Stimulated activated CD4-positive, alpha-beta T cell treated with anti-CD3 and anti-CD28 coated beads, Interleukin-2, amount 100 ng/mL, for 24 hours (primary cell): ENCODE results near the gene ZFAND3.

Experiments used
- DNase-seq, 2 donors: peaks; one replicate each; pipeline ENCODE4 v3.0.0-alpha.2; 2020

The ZFAND3 gene

GRCh38 chr6:38193481-38194281, 374.2 kb downstream of the ZFAND3 start:
- no peak for DNase-seq

- DNase-seq, result no peak
Measured at GRCh38 chr6:38194282-38194572, 374.7 kb downstream of the ZFAND3 start.

GRCh38 chr6:38194589-38194988, 375.1 kb downstream of the ZFAND3 start:
- no peak for DNase-seq

- no peak for DNase-seq
Measured at GRCh38 chr6:38195113-38195635, 375.6 kb downstream of the ZFAND3 start.

DNA sequence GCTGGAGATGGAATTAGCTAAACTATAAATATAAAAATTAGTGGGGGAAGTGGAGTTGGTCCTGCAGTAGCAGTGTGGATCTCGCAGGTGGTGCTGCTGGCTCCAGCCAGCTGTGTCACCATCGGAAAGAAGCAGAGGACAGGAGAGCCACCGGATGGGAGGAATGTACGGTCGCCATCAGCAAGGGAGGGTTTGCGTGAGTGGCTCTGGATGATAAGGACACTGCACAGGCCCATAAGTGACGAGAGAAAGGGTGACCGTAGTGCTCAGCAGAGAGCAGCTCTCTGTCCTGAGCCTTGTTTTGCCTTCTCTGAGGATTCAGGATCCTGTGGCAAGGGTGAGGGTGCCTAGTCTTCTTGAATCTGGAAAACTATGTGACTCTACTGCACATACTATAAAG, 378.7 kb downstream of the ZFAND3 start:
- no peak for DNase-seq
